ENCODE measurements around the gene SPEN.
"Not testable (repeated sequence)": the region's sequence is repeated elsewhere in the genome, so short reads cannot be mapped to it uniquely, and the experiment has no call there.

The SPEN gene

GRCh38 chr1:15902882-15903281, 55.4 kb downstream of the SPEN start:
- DNase-seq: no peak

- no peak for DNase-seq
Measured at GRCh38 chr1:15908597-15908996, 61.1 kb downstream of the SPEN start.

- no peak for DNase-seq
Measured at GRCh38 chr1:15911141-15911540, 63.6 kb downstream of the SPEN start.

- DNase-seq: no peak
Measured at GRCh38 chr1:15911927-15912326, 64.4 kb downstream of the SPEN start.

- not testable (repeated sequence) for DNase-seq
Measured at GRCh38 chr1:15913607-15914006, 66.1 kb downstream of the SPEN start.

GRCh38 chr1:15915991-15916390, 68.5 kb downstream of the SPEN start:
- DNase-seq: no peak

GRCh38 chr1:15916417-15916816, 68.9 kb downstream of the SPEN start:
- no peak for DNase-seq

GRCh38 chr1:15916916-15917315, 69.4 kb downstream of the SPEN start:
- DNase-seq: no peak

GRCh38 chr1:15918962-15919715, 71.6 kb downstream of the SPEN start:
- no peak for DNase-seq

- no peak for DNase-seq
Measured at GRCh38 chr1:15923241-15923640, 75.7 kb downstream of the SPEN start.

- DNase-seq: not testable (repeated sequence)
Measured at GRCh38 chr1:15926448-15926847, 78.9 kb downstream of the SPEN start.

GRCh38 chr1:15928971-15929965, 81.8 kb downstream of the SPEN start:
- no peak for DNase-seq

- no peak for DNase-seq
Measured at GRCh38 chr1:15931401-15931800, 83.9 kb downstream of the SPEN start.

- DNase-seq: no peak
Measured at GRCh38 chr1:15931884-15932283, 84.4 kb downstream of the SPEN start.

- no peak for DNase-seq
Measured at GRCh38 chr1:15932612-15933011, 85.1 kb downstream of the SPEN start.

- DNase-seq: no peak
Measured at GRCh38 chr1:15933684-15934083, 86.2 kb downstream of the SPEN start.

- no peak for DNase-seq
Measured at GRCh38 chr1:15934211-15935055, 86.9 kb downstream of the SPEN start.

- DNase-seq: no peak
Measured at GRCh38 chr1:15935056-15935950, 87.8 kb downstream of the SPEN start.

GRCh38 chr1:15936025-15936424, 88.5 kb downstream of the SPEN start:
- DNase-seq: no peak

- no peak for DNase-seq
Measured at GRCh38 chr1:15937146-15937545, 89.6 kb downstream of the SPEN start.

GRCh38 chr1:15937706-15938168, 90.2 kb downstream of the SPEN start:
- no peak for DNase-seq

Data from NCI-H526 treated with DMSO at 0.1 percent for 48 hours (cell line).